Sigmoid colon (tissue), 7 donors: ENCODE data around the gene PREX1. TPM values are rescaled to one million over a fixed set of nuclear protein-coding genes. Genes with fewer than 3 reads are reported as not detected.

Experiments used
- DNase-seq: peaks from one replicate; pipeline ENCODE4 v3.0.0-alpha.2; 2019
- H3K27ac ChIP-seq, 4 donors: fragments of 200-600 bp; sonication (generic); one replicate each; pipeline ENCODE4 v1.5.1; 2016 to 2019; ENCODE audit warnings: mild to moderate bottlenecking in 1 of 4
- H3K27me3 ChIP-seq, 3 donors: fragments of 200-600 bp; sonication (generic); one replicate each; pipeline ENCODE4 v1.5.1; 2019; ENCODE audit warnings: mild to moderate bottlenecking in 1 of 3
- H3K36me3 ChIP-seq, 4 donors: fragments of 200-600 bp; sonication (generic); one replicate each; pipeline ENCODE4 v1.5.1; 2016 to 2019
- H3K4me1 ChIP-seq, 4 donors: fragments of 200-600 bp; sonication (generic); one replicate each; pipeline ENCODE4 v1.5.1; 2017 to 2019
- H3K4me3 ChIP-seq, 4 donors: fragments of 200-600 bp; sonication (generic); one replicate each; pipeline ENCODE4 v1.5.1; 2017 to 2019; ENCODE audit warnings: mild to moderate bottlenecking in 2 of 4, moderate library complexity in 1 of 4
- H3K9me3 ChIP-seq, 4 donors: fragments of 200-600 bp in 3 of 4; sonication (generic) in 3 of 4; one replicate each; pipeline versions ENCODE4 v1.5.1 to v1.6.1; 2013 to 2019
- EP300 ChIP-seq, 4 donors: sonication (generic); formaldehyde crosslinking; IDR thresholded peaks; one replicate each; pipeline ENCODE4 v1.6.1; 2017; ENCODE audit warnings: antibody characterized with exemption in 4 of 4
- POLR2A ChIP-seq, 2 donors: fragments of 450-650 bp; IDR thresholded peaks; one replicate each; pipeline ENCODE4 v1.6.1; 2016; ENCODE audit warnings: antibody characterized with exemption in 2 of 2, mild to moderate bottlenecking in 2 of 2, moderate library complexity in 2 of 2
- POLR2AphosphoS5 ChIP-seq, 4 donors: sonication (generic); formaldehyde crosslinking; IDR thresholded peaks; one replicate each; pipeline ENCODE4 v1.6.1; 2017; ENCODE audit warnings: antibody characterized with exemption in 4 of 4
- WGBS, 2 donors: extraction: QIAGEN DNeasy Blood & Tissue Kit; methylation state at CpG; one replicate each; pipeline ENCODE4 v1.1.7; 2013; 5-methylcytosine and 5-hydroxymethylcytosine counted together
- intact Hi-C: fragments of 100-400 bp; cut with DNase I; formaldehyde crosslinking; loops from one replicate; pipeline ENCODE4 v1.15.1; 2023
- polyA plus RNA-seq, 3 donors: library from polyadenylated mRNA; stranded (reverse); fragments of 200-250 nt; gene quantifications; one replicate each; pipeline ENCODE4 v1.2.3, GENCODE V29; 2013
- total RNA-seq, 4 donors: library from RNA; depleted of rRNA; stranded (reverse); fragments of >200 nt; gene quantifications; one replicate each; pipeline ENCODE4 v1.1.0, GENCODE V29; 2016
- TF ChIP-seq, protein P1 (sequence below), 4 experiments: fragments of 450-650 bp in 3 of 4; fragments of 200-600 bp in 1 of 4; IDR thresholded peaks; one replicate each; pipeline ENCODE4 v1.5.1; 2016 to 2019; ENCODE audit warnings: antibody characterized with exemption in 4 of 4, mild to moderate bottlenecking in 3 of 4, moderate library complexity in 2 of 4
- donor health status: healthy with polysubstance abuse.
- donor health status: Bipolar disorder and iron deficiency.
- donor health status: healthy.

Gene PREX1
- total and polyA plus RNA-seq, 7 donors: 5.4 to 22.9 (median 15.5) TPM

DNA sequence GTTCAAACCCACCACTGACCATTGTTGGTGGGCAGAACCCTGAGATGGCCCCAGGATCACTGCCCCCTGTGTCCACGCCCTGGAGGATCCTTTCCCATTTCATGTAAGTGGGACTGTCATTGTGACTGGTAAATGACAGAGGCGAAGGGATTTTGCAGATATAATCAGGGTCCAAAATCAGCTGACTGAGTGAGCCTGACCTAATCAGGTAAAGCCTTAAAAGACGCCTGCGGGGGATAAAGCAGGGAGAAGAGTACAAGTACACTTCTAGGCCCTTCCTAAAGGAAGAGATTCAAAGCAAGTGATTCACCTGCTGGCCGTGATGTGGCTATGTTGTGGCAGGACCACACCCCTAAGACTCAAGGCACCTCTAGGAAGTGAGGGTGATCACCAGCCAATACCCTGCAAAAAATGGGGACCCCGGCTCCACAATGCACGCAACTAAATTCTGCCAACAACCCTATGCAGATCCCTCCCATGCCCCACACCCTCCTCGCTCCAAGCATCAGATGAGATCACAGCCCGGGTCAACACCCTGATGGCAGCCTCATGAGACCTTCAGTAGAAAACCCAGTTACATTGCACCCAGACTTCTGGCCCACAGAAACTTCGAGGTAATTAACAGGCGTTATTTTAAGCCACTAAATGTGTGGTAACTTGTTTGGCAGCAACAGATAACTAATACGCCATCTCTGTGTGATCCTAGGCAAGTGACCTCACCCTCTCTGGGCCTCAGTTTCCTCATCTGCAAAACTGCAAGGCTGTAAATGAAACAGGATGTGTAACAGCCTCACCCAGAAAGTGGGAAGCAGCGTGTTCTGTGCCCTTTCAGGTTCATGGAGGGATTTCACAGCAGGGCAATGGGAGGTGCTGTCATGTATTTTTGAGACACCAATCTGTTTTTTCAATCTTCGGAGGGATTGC is 11.3 kb downstream of the PREX1 start:
- TF ChIP-seq, protein P1, sequence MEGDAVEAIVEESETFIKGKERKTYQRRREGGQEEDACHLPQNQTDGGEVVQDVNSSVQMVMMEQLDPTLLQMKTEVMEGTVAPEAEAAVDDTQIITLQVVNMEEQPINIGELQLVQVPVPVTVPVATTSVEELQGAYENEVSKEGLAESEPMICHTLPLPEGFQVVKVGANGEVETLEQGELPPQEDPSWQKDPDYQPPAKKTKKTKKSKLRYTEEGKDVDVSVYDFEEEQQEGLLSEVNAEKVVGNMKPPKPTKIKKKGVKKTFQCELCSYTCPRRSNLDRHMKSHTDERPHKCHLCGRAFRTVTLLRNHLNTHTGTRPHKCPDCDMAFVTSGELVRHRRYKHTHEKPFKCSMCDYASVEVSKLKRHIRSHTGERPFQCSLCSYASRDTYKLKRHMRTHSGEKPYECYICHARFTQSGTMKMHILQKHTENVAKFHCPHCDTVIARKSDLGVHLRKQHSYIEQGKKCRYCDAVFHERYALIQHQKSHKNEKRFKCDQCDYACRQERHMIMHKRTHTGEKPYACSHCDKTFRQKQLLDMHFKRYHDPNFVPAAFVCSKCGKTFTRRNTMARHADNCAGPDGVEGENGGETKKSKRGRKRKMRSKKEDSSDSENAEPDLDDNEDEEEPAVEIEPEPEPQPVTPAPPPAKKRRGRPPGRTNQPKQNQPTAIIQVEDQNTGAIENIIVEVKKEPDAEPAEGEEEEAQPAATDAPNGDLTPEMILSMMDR (IDR thresholded peaks at IDR 0.05): no peak
- TF ChIP-seq POLR2A (IDR thresholded peaks at IDR 0.05) (no peak), POLR2AphosphoS5 (IDR thresholded peaks at IDR 0.05) (no peak), EP300 (IDR thresholded peaks at IDR 0.05) (no peak)
- Histone ChIP-seq H3K27ac (no peak overlapping the region), H3K4me3 (no peak overlapping the region), H3K36me3 (no peaks in the 10 kb centered on the region), H3K4me1 (no peaks in the 10 kb centered on the region), H3K9me3 (no peaks in the 10 kb centered on the region), H3K27me3 (peaks cover 0 to 3% (median 0%) of the 10 kb centered on the region in 3 donors)
- WGBS, 2 donors: 79 to 84% methylated on average over 14 of the region's 14 CpGs
- intact Hi-C loops: no loop called here
- DNase-seq: no peak

DNA sequence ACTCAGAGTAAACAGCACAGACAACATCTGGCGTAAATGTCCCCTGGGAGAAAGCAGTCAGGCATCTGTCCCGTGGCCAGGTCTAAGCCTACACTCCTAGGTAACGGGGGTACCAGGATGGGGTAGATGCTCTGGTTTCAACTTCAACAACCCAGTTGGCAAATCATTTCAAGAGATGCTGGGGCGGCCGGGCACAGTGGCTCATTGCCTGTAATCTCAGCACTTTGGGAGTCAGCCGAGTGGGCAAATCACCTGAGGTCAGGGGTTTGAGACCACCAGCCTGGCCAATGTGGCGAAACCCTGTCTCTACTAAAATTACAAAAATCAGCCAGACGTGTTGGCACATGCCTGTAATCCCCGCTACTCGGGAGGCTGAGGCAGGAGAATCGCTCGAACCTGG is 12.3 kb downstream of the PREX1 start:
- DNase-seq: no peak
- WGBS, 2 donors: 88 to 89% methylated on average over 12 of the region's 12 CpGs
- intact Hi-C loops: no loop called here
- TF ChIP-seq, protein P1 (IDR thresholded peaks at IDR 0.05): no peak
- no peak for TF ChIP-seq POLR2AphosphoS5 (IDR thresholded peaks at IDR 0.05)
- no peak for TF ChIP-seq EP300 (IDR thresholded peaks at IDR 0.05)
- no peak for TF ChIP-seq POLR2A (IDR thresholded peaks at IDR 0.05)
- H3K4me1 ChIP-seq: no peaks in the 10 kb centered on the region
- no peak overlapping the region for H3K4me3 ChIP-seq
- H3K27me3 ChIP-seq: peaks cover 0 to 3% (median 0%) of the 10 kb centered on the region in 3 donors
- H3K36me3 ChIP-seq: no peaks in the 10 kb centered on the region
- no peak overlapping the region for H3K27ac ChIP-seq
- no peaks in the 10 kb centered on the region for H3K9me3 ChIP-seq

DNA sequence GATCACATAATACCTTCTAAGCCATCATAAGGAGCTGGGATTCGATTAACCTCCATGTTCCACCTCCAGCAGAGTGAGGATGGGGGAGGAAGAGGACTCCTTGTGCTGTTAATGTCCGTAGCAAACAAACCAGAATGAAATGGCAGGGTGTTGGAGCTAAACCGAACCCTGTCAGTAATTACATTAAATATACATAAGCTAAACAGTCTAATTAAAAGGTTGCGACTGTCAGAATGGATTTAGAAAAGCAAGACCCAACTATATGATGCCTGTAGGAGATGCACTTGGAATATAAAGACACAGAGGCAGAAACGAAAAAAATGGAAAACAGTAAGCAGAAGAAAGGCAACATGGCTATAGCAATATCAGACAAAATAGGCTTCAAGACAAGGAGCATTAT is 13.2 kb downstream of the PREX1 start:
- Histone ChIP-seq H3K4me3 (no peak overlapping the region), H3K9me3 (no peaks in the 10 kb centered on the region), H3K27me3 (peaks cover 0 to under 1% (median 0%) of the 10 kb centered on the region in 3 donors), H3K4me1 (no peaks in the 10 kb centered on the region), H3K27ac (no peak overlapping the region), H3K36me3 (no peaks in the 10 kb centered on the region)
- WGBS, 2 donors: 82 to 90% methylated on average over 5 of the region's 5 CpGs
- TF ChIP-seq, protein P1 (IDR thresholded peaks at IDR 0.05): no peak
- TF ChIP-seq POLR2AphosphoS5 (IDR thresholded peaks at IDR 0.05): no peak
- no peak for TF ChIP-seq POLR2A (IDR thresholded peaks at IDR 0.05)
- TF ChIP-seq EP300 (IDR thresholded peaks at IDR 0.05): no peak
- DNase-seq: no peak
- intact Hi-C loops: no loop called here

DNA sequence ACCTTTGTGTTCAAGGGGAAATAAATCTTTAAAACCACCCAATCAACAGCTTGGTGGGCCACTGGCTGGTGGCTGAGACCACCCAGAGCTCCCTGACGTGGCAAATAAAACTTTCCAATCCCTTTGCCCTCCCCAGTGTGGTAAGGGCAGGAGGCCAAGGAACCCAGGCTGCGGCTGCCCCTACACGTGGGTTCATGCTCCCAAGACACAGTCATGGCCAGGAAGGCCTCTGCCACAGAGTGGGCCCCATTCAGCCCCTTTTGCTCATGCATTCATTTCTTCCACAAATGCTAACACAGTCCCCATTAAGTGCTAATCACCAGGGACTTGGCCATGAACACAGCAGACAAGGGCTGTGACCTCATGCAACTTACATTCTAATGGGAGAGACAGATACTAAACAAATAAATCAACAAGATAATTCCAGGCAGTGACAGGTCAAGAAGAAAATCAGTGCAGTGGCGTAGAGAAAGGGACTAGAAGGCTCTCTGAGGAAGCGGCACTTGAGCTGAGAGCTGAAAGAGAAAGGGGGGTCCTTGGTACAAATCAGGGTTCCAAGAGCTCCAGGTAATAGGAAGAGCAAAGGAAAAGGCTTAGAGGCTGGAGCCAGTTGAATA is 13.8 kb downstream of the PREX1 start:
- Histone ChIP-seq H3K4me1 (no peaks in the 10 kb centered on the region), H3K36me3 (no peaks in the 10 kb centered on the region), H3K9me3 (no peaks in the 10 kb centered on the region), H3K27me3 (no peaks in the 10 kb centered on the region), H3K27ac (no peak overlapping the region), H3K4me3 (no peak overlapping the region)
- no peak for DNase-seq
- no peak for TF ChIP-seq POLR2A (IDR thresholded peaks at IDR 0.05)
- TF ChIP-seq POLR2AphosphoS5 (IDR thresholded peaks at IDR 0.05): no peak
- TF ChIP-seq, protein P1 (IDR thresholded peaks at IDR 0.05): no peak
- TF ChIP-seq EP300 (IDR thresholded peaks at IDR 0.05): no peak
- 75 to 77% methylated on average over 5 of the region's 5 CpGs for WGBS, 2 donors
- intact Hi-C loops: no loop called here
